Activated B cell treated with CpG ODN at 0.5 μM for 24 hours (primary cell): ENCODE data around the gene DCAF4L1. TPM values are rescaled to one million over a fixed set of nuclear protein-coding genes. Genes with fewer than 3 reads are reported as not detected.

Experiments used
- ATAC-seq: fragments of 200-7000 bp; cut with Tn5 transposase; one replicate; pipeline ENCODE4 v1.10.0; 2021; ENCODE audit warnings: low read depth, mild to moderate bottlenecking, moderate library complexity
- CTCF ChIA-PET: fragments of 350-600 bp; sonication (Branson Sonifier 250); formaldehyde crosslinking; loops from one replicate; lab custom pipeline; 2021; ENCODE audit warnings: antibody characterized with exemption; lab: Charles Lee
- POLR2A ChIA-PET: fragments of 350-600 bp; sonication (Branson Sonifier 250); formaldehyde crosslinking; loops from one replicate; lab custom pipeline; 2021; ENCODE audit warnings: antibody characterized with exemption; lab: Charles Lee
- DNase-seq: peaks from one replicate; pipeline ENCODE4 v3.0.0; 2022
- H3K27ac Mint-ChIP-seq: one replicate; pipeline ENCODE4 v1.8.0; 2020; ENCODE audit warnings: mixed read lengths
- H3K27me3 Mint-ChIP-seq: one replicate; pipeline ENCODE4 v1.8.0; 2021; ENCODE audit warnings: mixed read lengths
- H3K36me3 Mint-ChIP-seq: one replicate; pipeline ENCODE4 v1.8.0; 2021; ENCODE audit warnings: low read depth, mixed read lengths
- H3K4me1 Mint-ChIP-seq: one replicate; pipeline ENCODE4 v1.8.0; 2021; ENCODE audit warnings: mixed read lengths
- H3K4me3 Mint-ChIP-seq: one replicate; pipeline ENCODE4 v1.8.0; 2020; ENCODE audit warnings: mild to moderate bottlenecking, mixed read lengths
- H3K9me3 Mint-ChIP-seq: one replicate; pipeline ENCODE4 v1.8.0; 2020; ENCODE audit warnings: mixed read lengths
- CTCF ChIP-seq: fragments of 200-600 bp; IDR thresholded peaks from one replicate; pipeline ENCODE4 v1.8.0; 2022; ENCODE audit warnings: antibody characterized with exemption, mild to moderate bottlenecking
- intact Hi-C: fragments of 100-400 bp; cut with micrococcal nuclease; formaldehyde crosslinking; loops from one replicate; pipeline ENCODE4 v1.15.1; 2024
- total RNA-seq: library from RNA; stranded (reverse); gene quantifications from 2 replicates; pipeline ENCODE4 v1.2.3, GENCODE V29; 2022

Gene DCAF4L1
- total RNA-seq, 1 donor from 2014 or later, result 0.22 TPM

- Mint-ChIP-seq H3K4me1 (peaks cover 16% of the 10 kb centered on the region), H3K9me3 (peaks cover 13% of the 10 kb centered on the region), H3K36me3 (peaks cover 5% of the 10 kb centered on the region), H3K27ac (peak overlapping the region; percentile 64), H3K27me3 (no peaks in the 10 kb centered on the region), H3K4me3 (no peak overlapping the region)
- no peak for TF ChIP-seq CTCF
- ChIA-PET POLR2A (no interaction called here), CTCF (no interaction called here)
- DNase-seq (no peak), ATAC-seq (peak; percentile 73)
- intact Hi-C loops, result loop anchor here (2.0 to 10.0 kb wide), 2 partner anchors 21 to 685 kb away; partner anchors contain the start of gene SLC30A9
Measured at GRCh38 chr4:41969671-41970070, 11.9 kb upstream of the DCAF4L1 start.

- TF ChIP-seq CTCF, result no peak
- H3K27ac Mint-ChIP-seq, result no peak overlapping the region
- H3K4me3 Mint-ChIP-seq, result no peak overlapping the region
Measured at GRCh38 chr4:41975341-41975740, 6.2 kb upstream of the DCAF4L1 start.

GRCh38 chr4:41976775-41977516 is 4.6 kb upstream of the DCAF4L1 start:
- Mint-ChIP-seq H3K9me3 (no peaks in the 10 kb centered on the region), H3K36me3 (no peaks in the 10 kb centered on the region), H3K27me3 (no peaks in the 10 kb centered on the region), H3K4me1 (no peaks in the 10 kb centered on the region), H3K27ac (no peak overlapping the region), H3K4me3 (no peak overlapping the region)
- intact Hi-C loops, result no loop called here
- no peak for ATAC-seq
- TF ChIP-seq CTCF, result no peak
- CTCF ChIA-PET, result interaction anchor here (0.8 kb wide), 1 partner anchor 10 kb away, joined by 3 read pairs; no protein-coding TSS in a partner anchor
- DNase-seq, result no peak
- POLR2A ChIA-PET, result interaction anchor here (0.7 to 0.9 kb wide), 2 partner anchors 10 to 13 kb away, joined by 3 to 5 read pairs; partner anchors contain the start of gene SLC30A9

More at GRCh38 chr4:41975341-41975740, 6.2 kb upstream of the DCAF4L1 start:
- Mint-ChIP-seq H3K27me3 (no peaks in the 10 kb centered on the region), H3K36me3 (no peaks in the 10 kb centered on the region), H3K9me3 (no peaks in the 10 kb centered on the region), H3K4me1 (peaks cover 2% of the 10 kb centered on the region)
- ChIA-PET POLR2A (no interaction called here), CTCF (interaction anchor here (0.9 kb wide), 1 partner anchor 12 kb away, joined by 3 read pairs; no protein-coding TSS in a partner anchor)
- DNase-seq (no peak), ATAC-seq (no peak)
- intact Hi-C loops, result no loop called here

- H3K27ac Mint-ChIP-seq, result no peak overlapping the region
- no peaks in the 10 kb centered on the region for H3K36me3 Mint-ChIP-seq
- intact Hi-C loops, result no loop called here
- H3K4me3 Mint-ChIP-seq, result no peak overlapping the region
- H3K4me1 Mint-ChIP-seq, result no peaks in the 10 kb centered on the region
- TF ChIP-seq CTCF, result no peak
- ChIA-PET POLR2A (interaction anchor here (0.6 kb wide), 1 partner anchor 67 kb away, joined by 4 read pairs; no protein-coding TSS in a partner anchor), CTCF (no interaction called here)
- H3K27me3 Mint-ChIP-seq, result no peaks in the 10 kb centered on the region
- ATAC-seq, result no peak
- no peak for DNase-seq
- no peaks in the 10 kb centered on the region for H3K9me3 Mint-ChIP-seq
Measured at GRCh38 chr4:41977709-41978108, 3.8 kb upstream of the DCAF4L1 start.

- Mint-ChIP-seq H3K27ac (no peak overlapping the region), H3K36me3 (no peaks in the 10 kb centered on the region), H3K27me3 (no peaks in the 10 kb centered on the region), H3K4me1 (no peaks in the 10 kb centered on the region), H3K4me3 (no peak overlapping the region), H3K9me3 (no peaks in the 10 kb centered on the region)
- intact Hi-C loops, result no loop called here
- POLR2A ChIA-PET, result no interaction called here
- TF ChIP-seq CTCF, result no peak
- ATAC-seq (no peak), DNase-seq (no peak)
- CTCF ChIA-PET, result no interaction called here
Measured at GRCh38 chr4:41982716-41983115, 1.2 kb downstream of the DCAF4L1 start.
